ENCODE results near the gene USP11.
"Not testable (repeated sequence)": the region's sequence is repeated elsewhere in the genome, so short reads cannot be mapped to it uniquely, and the experiment has no call there.

The USP11 gene

DNA sequence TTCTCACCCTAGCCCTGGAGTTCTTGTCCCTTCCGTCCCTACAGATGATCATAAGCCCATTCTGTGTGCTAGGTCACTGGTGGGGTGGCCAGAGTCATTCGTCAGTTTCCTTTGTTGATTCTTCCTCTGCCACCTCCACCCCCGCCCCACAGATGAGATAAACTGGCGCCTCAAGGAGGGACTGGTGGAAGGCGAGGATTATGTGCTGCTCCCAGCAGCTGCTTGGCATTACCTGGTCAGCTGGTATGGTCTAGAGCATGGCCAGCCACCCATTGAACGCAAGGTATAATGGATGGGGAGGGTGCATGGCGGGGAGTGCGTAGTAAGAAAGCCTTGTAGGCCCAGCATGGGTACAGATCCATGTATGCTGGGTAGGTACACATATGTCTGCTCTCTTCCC lies 6.4 kb downstream of the USP11 start:
- H3K27me3 Mint-ChIP-seq (ENCODE audit: low read depth) = no peaks in the 10 kb centered on the region
- H3K4me3 Mint-ChIP-seq = no peak overlapping the region
- no peak overlapping the region for H3K27ac Mint-ChIP-seq
- no peaks in the 10 kb centered on the region for H3K9me3 Mint-ChIP-seq
- peaks cover 7% of the 10 kb centered on the region for H3K4me1 Mint-ChIP-seq (ENCODE audit: low read depth)
- DNase-seq (ENCODE audit: low spot score) = no peak
- peaks cover 12% of the 10 kb centered on the region for H3K36me3 Mint-ChIP-seq (ENCODE audit: low read depth)

DNA sequence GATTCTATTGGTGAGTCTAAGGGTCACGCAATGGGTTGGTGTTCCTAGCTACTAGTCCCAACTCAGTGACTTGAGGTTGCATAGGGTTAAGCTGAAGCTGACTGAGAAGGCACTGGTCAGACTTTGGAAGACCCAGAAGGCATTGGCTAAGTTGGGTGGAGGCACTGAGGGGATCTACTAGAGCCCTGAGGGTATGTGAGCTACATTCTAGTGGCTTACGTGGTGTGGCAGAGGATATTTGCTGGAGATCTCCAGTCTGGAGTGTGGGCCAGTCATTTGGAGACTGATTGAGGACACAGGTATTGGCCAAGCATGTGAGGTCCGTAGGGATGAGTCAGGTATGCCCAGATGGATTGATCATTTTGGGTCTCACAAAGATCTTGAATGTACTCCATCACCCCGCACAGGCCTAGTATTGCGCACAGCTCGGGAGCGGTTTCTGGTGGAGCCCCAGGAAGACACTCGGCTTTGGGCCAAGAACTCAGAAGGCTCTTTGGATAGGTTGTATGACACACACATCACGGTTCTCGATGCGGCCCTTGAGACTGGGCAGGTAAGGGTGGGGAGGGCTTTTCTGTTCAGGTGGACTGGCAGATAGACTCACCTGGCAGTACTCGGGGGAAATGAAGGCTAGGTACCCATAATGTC lies 7.2 kb downstream of the USP11 start:
- no peak overlapping the region for H3K27ac Mint-ChIP-seq
- no peaks in the 10 kb centered on the region for H3K27me3 Mint-ChIP-seq (ENCODE audit: low read depth)

DNA sequence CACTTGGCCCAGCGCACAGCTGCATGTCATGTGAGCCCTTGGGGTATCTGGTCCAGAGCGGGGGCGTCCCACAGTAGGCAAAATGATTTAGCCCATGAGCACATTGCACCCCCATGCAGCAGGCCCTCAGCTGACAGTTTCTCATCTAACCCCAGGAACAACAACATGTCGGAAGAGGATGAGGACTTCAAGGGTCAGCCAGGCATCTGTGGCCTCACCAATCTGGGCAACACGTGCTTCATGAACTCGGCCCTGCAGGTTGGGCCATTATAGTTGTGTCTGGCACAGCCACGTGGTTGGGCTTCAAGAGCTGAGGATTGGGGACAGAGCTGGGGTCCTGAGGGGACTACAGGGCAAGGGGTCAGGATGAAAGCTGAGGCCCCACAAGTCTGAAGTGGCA lies 7.8 kb downstream of the USP11 start:
- Mint-ChIP-seq H3K4me1 (ENCODE audit: low read depth) (peaks cover 2% of the 10 kb centered on the region), H3K27ac (no peak overlapping the region), H3K4me3 (no peak overlapping the region), H3K36me3 (ENCODE audit: low read depth) (peaks cover 9% of the 10 kb centered on the region), H3K9me3 (no peaks in the 10 kb centered on the region), H3K27me3 (ENCODE audit: low read depth) (no peaks in the 10 kb centered on the region)
- no peak for DNase-seq (ENCODE audit: low spot score)

More for the DNA sequence above, 7.2 kb downstream of the USP11 start:
- H3K9me3 Mint-ChIP-seq = no peaks in the 10 kb centered on the region
- peaks cover 12% of the 10 kb centered on the region for H3K36me3 Mint-ChIP-seq (ENCODE audit: low read depth)
- peaks cover 7% of the 10 kb centered on the region for H3K4me1 Mint-ChIP-seq (ENCODE audit: low read depth)
- no peak overlapping the region for H3K4me3 Mint-ChIP-seq
- DNase-seq (ENCODE audit: low spot score) = no peak

DNA sequence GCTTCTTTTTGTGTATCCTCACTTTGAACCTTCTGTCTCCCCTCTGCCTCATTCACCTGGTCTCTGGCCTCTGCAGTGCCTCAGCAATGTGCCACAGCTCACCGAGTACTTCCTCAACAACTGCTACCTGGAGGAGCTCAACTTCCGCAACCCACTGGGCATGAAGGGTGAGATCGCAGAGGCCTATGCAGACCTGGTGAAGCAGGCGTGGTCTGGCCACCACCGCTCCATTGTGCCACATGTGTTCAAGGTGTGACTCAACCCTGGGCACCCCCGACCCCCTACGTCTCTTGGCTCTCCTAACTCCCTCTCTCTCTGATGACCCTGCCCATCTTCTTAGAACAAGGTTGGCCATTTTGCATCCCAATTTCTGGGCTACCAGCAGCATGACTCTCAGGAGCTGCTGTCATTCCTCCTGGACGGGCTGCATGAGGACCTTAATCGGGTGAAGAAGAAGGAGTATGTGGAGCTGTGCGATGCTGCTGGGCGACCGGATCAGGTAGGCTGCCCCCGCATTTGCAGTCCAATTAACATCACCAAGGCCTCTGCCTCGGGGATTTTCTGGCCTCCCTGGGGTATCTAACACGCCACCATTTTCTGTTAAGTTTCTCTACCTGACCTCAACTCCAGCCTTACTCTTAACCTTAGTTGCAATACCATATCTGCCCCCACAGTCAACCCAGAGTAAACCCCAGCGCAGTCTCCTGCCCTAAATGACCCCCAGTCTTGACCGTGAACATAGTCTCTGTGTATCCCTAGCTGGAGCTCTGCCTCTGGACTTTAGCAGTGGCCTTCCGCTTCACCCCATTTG lies 8.6 kb downstream of the USP11 start:
- H3K4me1 Mint-ChIP-seq (ENCODE audit: low read depth) = no peaks in the 10 kb centered on the region
- peaks cover 15% of the 10 kb centered on the region for H3K36me3 Mint-ChIP-seq (ENCODE audit: low read depth)
- no peak for DNase-seq (ENCODE audit: low spot score)
- no peaks in the 10 kb centered on the region for H3K27me3 Mint-ChIP-seq (ENCODE audit: low read depth)
- H3K27ac Mint-ChIP-seq = peak overlapping the region; percentile 45
- no peaks in the 10 kb centered on the region for H3K9me3 Mint-ChIP-seq
- no peak overlapping the region for H3K4me3 Mint-ChIP-seq

DNA sequence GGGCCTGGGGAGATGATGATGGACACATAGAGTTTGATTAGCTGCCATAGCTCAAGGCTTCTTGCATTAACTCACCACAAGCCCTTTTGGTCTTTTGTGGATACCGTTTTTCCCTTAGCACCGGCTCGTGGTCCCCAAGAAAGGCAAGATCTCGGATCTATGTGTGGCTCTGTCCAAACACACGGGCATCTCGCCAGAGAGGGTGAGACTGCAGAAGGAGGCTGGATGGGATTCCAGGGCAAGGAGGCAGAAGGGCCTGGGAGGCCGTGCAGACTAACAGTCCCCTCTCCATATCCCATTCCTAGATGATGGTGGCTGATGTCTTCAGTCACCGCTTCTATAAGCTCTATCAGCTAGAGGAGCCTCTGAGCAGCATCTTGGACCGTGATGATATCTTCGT lies 9.5 kb downstream of the USP11 start:
- no peaks in the 10 kb centered on the region for H3K27me3 Mint-ChIP-seq (ENCODE audit: low read depth)
- no peak overlapping the region for H3K27ac Mint-ChIP-seq
- no peaks in the 10 kb centered on the region for H3K4me1 Mint-ChIP-seq (ENCODE audit: low read depth)
- peaks cover 15% of the 10 kb centered on the region for H3K36me3 Mint-ChIP-seq (ENCODE audit: low read depth)
- no peak overlapping the region for H3K4me3 Mint-ChIP-seq
- no peak for DNase-seq (ENCODE audit: low spot score)
- no peaks in the 10 kb centered on the region for H3K9me3 Mint-ChIP-seq

DNA sequence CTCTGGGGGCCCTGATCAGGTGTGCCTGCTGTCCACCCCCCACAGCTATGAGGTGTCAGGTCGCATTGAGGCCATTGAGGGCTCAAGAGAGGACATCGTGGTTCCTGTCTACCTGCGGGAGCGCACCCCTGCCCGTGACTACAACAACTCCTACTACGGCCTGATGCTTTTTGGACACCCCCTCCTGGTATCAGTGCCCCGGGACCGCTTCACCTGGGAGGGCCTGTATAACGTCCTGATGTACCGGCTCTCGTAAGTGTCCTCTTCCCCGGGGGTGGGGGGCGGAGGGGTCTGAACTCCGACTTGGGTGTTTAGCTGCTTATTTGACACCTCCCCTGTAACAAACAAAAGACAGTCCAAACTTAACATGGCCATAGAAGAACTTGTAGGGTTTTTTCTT lies 10.5 kb downstream of the USP11 start:
- Mint-ChIP-seq H3K9me3 (no peaks in the 10 kb centered on the region), H3K4me3 (no peak overlapping the region), H3K4me1 (ENCODE audit: low read depth) (no peaks in the 10 kb centered on the region), H3K27ac (no peak overlapping the region), H3K36me3 (ENCODE audit: low read depth) (peaks cover 15% of the 10 kb centered on the region), H3K27me3 (ENCODE audit: low read depth) (no peaks in the 10 kb centered on the region)
- DNase-seq (ENCODE audit: low spot score) = no peak

DNA sequence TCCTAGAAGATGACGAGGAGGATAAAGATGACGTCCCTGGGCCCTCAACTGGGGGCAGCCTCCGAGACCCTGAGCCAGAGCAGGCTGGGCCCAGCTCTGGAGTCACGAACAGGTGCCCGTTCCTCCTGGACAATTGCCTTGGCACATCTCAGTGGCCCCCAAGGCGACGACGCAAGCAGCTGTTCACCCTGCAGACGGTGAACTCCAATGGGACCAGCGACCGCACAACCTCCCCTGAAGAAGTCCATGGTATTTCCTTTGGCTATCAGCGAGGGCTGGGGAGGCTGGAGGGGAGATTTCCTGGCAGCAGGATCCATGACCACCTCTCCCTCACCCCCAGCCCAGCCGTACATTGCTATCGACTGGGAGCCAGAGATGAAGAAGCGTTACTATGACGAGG lies 11.9 kb downstream of the USP11 start:
- Mint-ChIP-seq H3K4me1 (ENCODE audit: low read depth) (peaks cover 2% of the 10 kb centered on the region), H3K9me3 (no peaks in the 10 kb centered on the region), H3K4me3 (no peak overlapping the region), H3K27me3 (ENCODE audit: low read depth) (no peaks in the 10 kb centered on the region), H3K36me3 (ENCODE audit: low read depth) (peaks cover 15% of the 10 kb centered on the region), H3K27ac (no peak overlapping the region)
- DNase-seq (ENCODE audit: low spot score) = no peak

DNA sequence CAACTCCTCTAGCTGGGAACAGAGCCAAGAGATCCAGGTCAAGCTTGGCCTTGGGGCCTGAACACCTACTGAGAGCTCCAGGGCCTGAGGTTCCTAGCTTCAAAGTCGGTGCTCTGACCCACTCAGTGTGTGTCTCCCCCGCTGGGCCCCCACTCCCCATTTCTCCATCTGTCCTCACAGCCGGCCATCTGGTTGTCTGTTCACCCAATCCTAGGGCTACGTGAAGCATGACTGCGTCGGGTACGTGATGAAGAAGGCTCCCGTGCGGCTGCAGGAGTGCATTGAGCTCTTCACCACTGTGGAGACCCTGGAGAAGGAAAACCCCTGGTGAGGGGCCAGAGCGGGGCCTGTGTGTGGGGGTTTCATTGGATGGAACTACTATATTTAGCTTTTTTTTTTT lies 12.3 kb downstream of the USP11 start:
- H3K4me3 Mint-ChIP-seq = no peak overlapping the region
- no peaks in the 10 kb centered on the region for H3K9me3 Mint-ChIP-seq
- H3K27ac Mint-ChIP-seq = no peak overlapping the region
- peaks cover 4% of the 10 kb centered on the region for H3K4me1 Mint-ChIP-seq (ENCODE audit: low read depth)
- DNase-seq (ENCODE audit: low spot score) = no peak
- no peaks in the 10 kb centered on the region for H3K27me3 Mint-ChIP-seq (ENCODE audit: low read depth)
- peaks cover 15% of the 10 kb centered on the region for H3K36me3 Mint-ChIP-seq (ENCODE audit: low read depth)

DNA sequence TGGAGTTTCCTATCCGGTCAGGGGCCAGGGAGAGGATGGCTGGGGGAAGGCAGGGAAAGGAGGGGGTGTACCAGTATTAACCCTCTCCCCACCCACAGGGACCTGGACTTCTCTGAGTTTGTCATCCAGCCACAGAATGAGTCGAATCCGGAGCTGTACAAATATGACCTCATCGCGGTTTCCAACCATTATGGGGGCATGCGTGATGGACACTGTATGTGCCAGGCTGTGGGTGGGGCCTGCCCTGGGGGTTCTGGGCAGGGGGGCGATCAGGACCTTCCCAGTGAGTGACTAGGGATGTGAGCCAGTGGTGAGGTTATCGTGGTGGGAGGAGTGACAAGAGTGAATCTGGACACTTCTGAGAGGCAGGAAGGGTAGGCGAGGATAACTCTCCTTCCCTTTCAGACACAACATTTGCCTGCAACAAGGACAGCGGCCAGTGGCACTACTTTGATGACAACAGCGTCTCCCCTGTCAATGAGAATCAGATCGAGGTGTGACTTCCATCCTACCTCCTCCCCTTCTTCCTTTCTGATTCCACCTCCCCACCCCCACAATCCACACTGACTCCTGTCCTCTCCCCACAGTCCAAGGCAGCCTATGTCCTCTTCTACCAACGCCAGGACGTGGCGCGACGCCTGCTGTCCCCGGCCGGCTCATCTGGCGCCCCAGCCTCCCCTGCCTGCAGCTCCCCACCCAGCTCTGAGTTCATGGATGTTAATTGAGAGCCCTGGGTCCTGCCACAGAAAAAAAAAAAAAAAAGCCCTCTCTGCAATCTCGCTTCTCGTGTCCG lies 14.6 kb downstream of the USP11 start:
- H3K4me3 Mint-ChIP-seq = no peak overlapping the region
- no peaks in the 10 kb centered on the region for H3K9me3 Mint-ChIP-seq
- peaks cover 4% of the 10 kb centered on the region for H3K4me1 Mint-ChIP-seq (ENCODE audit: low read depth)
- no peak overlapping the region for H3K27ac Mint-ChIP-seq
- DNase-seq (ENCODE audit: low spot score) = peak; percentile 53
- H3K36me3 Mint-ChIP-seq (ENCODE audit: low read depth) = peaks cover 5% of the 10 kb centered on the region
- H3K27me3 Mint-ChIP-seq (ENCODE audit: low read depth) = no peaks in the 10 kb centered on the region

DNA sequence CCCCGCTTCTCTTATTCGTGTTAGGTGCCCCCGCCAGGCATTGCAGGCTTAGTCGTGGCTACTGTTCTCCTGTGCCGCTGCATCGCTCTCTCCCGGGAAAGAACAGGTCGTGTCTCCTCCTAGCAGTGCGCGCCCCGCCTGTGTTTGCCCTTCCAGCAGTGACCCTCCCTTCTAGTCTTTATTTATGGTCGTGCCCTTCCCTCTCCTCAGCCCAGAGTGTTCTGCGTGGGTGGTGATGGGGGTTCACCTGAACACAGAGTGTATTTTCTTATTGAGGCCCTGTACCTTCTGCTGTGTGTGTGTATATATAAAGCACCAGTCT lies 15.2 kb downstream of the USP11 start:
- no peak overlapping the region for H3K27ac Mint-ChIP-seq

DNA sequence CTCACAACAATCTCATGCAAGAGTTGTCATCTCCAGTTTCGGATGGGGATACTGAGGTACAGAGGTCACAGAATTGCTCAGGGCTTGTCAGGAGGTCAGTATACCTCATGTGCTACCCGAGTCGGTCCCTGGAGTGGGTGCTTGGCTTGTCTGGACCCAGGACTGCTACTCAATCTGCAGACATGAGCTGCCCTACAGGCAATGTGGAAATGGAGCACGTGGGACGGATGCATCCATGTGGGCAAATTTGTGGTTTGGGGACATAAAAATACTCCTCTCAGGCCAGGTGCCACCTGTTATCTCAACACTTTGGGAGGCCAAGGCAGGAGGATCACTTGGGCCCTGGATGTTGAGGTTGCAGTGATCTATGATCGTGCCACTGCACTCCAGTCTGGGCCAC lies 15.8 kb downstream of the USP11 start:
- DNase-seq (ENCODE audit: low spot score) = no peak
- Mint-ChIP-seq H3K4me3 (no peak overlapping the region), H3K27ac (no peak overlapping the region), H3K36me3 (ENCODE audit: low read depth) (peaks cover 5% of the 10 kb centered on the region), H3K9me3 (no peaks in the 10 kb centered on the region), H3K4me1 (ENCODE audit: low read depth) (peaks cover 4% of the 10 kb centered on the region), H3K27me3 (ENCODE audit: low read depth) (no peaks in the 10 kb centered on the region)

More for the DNA sequence above, 15.2 kb downstream of the USP11 start:
- H3K36me3 Mint-ChIP-seq (ENCODE audit: low read depth) = peaks cover 5% of the 10 kb centered on the region
- DNase-seq (ENCODE audit: low spot score) = no peak
- no peaks in the 10 kb centered on the region for H3K9me3 Mint-ChIP-seq
- H3K4me3 Mint-ChIP-seq = no peak overlapping the region
- H3K4me1 Mint-ChIP-seq (ENCODE audit: low read depth) = peaks cover 4% of the 10 kb centered on the region
- no peaks in the 10 kb centered on the region for H3K27me3 Mint-ChIP-seq (ENCODE audit: low read depth)

DNA sequence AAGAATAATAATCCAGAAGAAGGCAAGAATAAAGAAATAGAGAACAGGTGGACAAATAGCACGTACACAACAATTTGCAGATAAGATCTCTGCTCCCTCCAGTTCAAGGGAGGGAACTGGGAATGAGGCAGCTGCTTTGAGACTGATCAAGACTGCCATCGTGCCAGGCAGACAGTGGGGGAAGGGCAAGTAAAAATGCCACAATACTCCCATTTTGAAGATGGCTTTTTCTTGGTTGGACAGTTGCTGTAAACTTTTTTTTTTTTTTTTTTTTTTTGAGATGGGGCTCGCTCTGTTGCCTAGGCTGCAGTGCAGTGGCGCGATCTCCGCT lies 17.2 kb downstream of the USP11 start:
- no peak overlapping the region for H3K27ac Mint-ChIP-seq
- H3K9me3 Mint-ChIP-seq = no peaks in the 10 kb centered on the region
- H3K36me3 Mint-ChIP-seq (ENCODE audit: low read depth) = peaks cover 5% of the 10 kb centered on the region
- H3K27me3 Mint-ChIP-seq (ENCODE audit: low read depth) = no peaks in the 10 kb centered on the region
- no peak for DNase-seq (ENCODE audit: low spot score)
- H3K4me1 Mint-ChIP-seq (ENCODE audit: low read depth) = peaks cover 4% of the 10 kb centered on the region
- no peak overlapping the region for H3K4me3 Mint-ChIP-seq

DNA sequence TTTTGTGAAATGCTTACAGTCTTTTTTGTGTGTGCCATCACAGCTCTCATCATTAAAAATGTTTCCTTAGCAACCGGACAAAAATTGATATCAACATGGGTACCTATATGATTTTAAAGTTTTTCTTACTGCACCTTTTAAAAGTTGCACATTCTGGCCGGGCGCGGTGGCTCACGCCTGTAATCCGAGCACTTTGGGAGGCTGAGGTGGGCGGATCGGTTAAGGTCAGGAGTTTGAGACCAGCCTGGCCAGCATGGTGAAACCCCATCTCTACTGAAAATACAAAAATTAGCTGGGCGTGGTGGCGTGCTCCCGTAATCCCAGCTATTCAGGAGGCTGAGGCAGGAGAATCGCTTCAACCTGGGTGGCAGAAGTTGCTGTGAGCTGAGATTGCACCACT lies 24.8 kb downstream of the USP11 start:
- DNase-seq (ENCODE audit: low spot score); H3K36me3 Mint-ChIP-seq (ENCODE audit: low read depth); H3K27me3 Mint-ChIP-seq (ENCODE audit: low read depth); H3K4me3 Mint-ChIP-seq; H3K9me3 Mint-ChIP-seq; H3K4me1 Mint-ChIP-seq (ENCODE audit: low read depth); H3K27ac Mint-ChIP-seq: not testable (repeated sequence)

DNA sequence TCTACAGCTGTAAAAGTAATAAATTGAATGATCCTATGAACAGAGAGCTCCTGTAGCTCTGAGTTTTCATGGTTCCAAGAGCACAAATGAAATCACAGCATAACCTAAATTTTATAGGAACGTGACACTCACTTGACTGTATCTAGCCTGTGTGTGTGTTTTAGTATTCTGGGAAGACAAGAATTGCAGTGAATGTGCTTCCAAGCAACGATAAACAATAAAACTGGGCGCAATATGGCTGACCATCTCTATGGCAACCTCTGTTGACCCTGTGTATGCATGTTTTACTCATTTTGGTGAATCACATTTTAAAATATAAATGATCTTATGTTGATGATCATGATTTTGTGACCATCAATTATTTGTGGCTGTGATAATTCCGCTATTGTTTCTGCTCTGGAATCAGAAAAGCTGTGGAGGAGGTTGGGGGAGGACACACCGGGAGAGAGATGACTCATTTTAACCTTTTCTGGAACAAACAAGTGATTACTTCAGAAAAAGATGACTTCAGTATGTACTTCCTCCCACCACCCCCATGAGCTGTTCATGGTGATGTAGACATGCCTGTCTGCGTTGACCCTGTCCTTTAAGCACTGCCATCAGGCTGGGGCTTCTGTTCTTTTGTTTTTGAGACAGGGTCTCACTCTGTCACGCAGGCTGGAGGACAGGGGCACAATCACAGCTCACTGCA lies 31.8 kb downstream of the USP11 start:
- Mint-ChIP-seq H3K27me3 (ENCODE audit: low read depth) (no peaks in the 10 kb centered on the region), H3K4me3 (no peak overlapping the region), H3K9me3 (no peaks in the 10 kb centered on the region), H3K4me1 (ENCODE audit: low read depth) (peaks cover 7% of the 10 kb centered on the region), H3K36me3 (ENCODE audit: low read depth) (no peaks in the 10 kb centered on the region), H3K27ac (peak overlapping the region; percentile 22)
- peak; percentile 20 for DNase-seq (ENCODE audit: low spot score)

All from T-helper 2 cell treated with Interferon-gamma antibody and Interleukin-4, amounts not matched to agents 5 μg/mL and 100 μg/mL, for 36 hours (primary cell).